SK-N-SH (cell line): ENCODE results near the gene ARL5C. TPM values are rescaled to one million over a fixed set of nuclear protein-coding genes. Genes with fewer than 3 reads are reported as not detected.

Source experiments
- CTCF ChIA-PET: fragments of 300-600, 350-600 bp; formaldehyde crosslinking; extraction: SDS; loops from one replicate; lab custom pipeline; 2021; lab: Yijun Ruan, JAX
- POLR2A ChIA-PET: fragments of 350-600 bp; sonication (Branson Sonifier 250); formaldehyde crosslinking; extraction: SDS; loops from one replicate; lab custom pipeline; 2020; ENCODE audit warnings: antibody characterized with exemption, inconsistent platforms; lab: Yijun Ruan, JAX
- DNase-seq: peaks from one replicate; pipeline ENCODE4 v3.0.0; 2012
- H2AFZ ChIP-seq: fragments of 200-600 bp; sonication (generic); 2 replicates; pipeline ENCODE4 v1.8.1; 2016; ENCODE audit warnings: antibody characterized with exemption, mild to moderate bottlenecking, low read depth
- H3F3A ChIP-seq: fragments of 200-600 bp; sonication (generic); replicated peaks from 2 replicates; pipeline ENCODE3; 2016; ENCODE audit warnings: antibody characterized with exemption, mild to moderate bottlenecking; ENCODE audit not compliant: insufficient read depth
- H3K27ac ChIP-seq, 2 experiments: fragments of 200-500 bp in 1 of 2; fragments of 200-600 bp in 1 of 2; sonication (Bioruptor generic) in 1 of 2; sonication (generic), shearing (Covaris generic) in 1 of 2; 2 replicates each; pipeline versions ENCODE4 v1.5.1 to v1.6.1; 2014 to 2016; ENCODE audit warnings: low read depth in 2 of 2, inconsistent platforms in 1 of 2, low read length in 1 of 2, mild to moderate bottlenecking in 1 of 2, mixed read lengths in 1 of 2
- H3K27me3 ChIP-seq: fragments of 200-600 bp; sonication (generic), shearing (Covaris generic); 2 replicates; pipeline ENCODE4 v1.6.1; 2016; ENCODE audit warnings: mixed run types; ENCODE audit not compliant: insufficient read depth
- H3K36me3 ChIP-seq, 2 experiments: fragments of 200-500 bp in 1 of 2; fragments of 200-600 bp in 1 of 2; sonication (Bioruptor generic) in 1 of 2; sonication (generic) in 1 of 2; replicated peaks in 1 of 2; 2 replicates each; pipeline versions ENCODE3 to v1.5.1; 2014 to 2016; ENCODE audit warnings: low read length in 1 of 2, mild to moderate bottlenecking in 1 of 2; ENCODE audit not compliant: insufficient read depth in 2 of 2, control insufficient read depth in 1 of 2
- H3K4me1 ChIP-seq, 2 experiments: fragments of 200-500 bp in 1 of 2; fragments of 200-600 bp in 1 of 2; sonication (Bioruptor generic) in 1 of 2; sonication (generic), shearing (Covaris generic) in 1 of 2; 2 replicates each; pipeline versions ENCODE4 v1.5.1 to v1.6.1; 2014 to 2016; ENCODE audit warnings: low read depth in 1 of 2, low read length in 1 of 2, mixed run types in 1 of 2; ENCODE audit not compliant: insufficient read depth in 2 of 2, control insufficient read depth in 1 of 2
- H3K4me2 ChIP-seq: fragments of 200-600 bp; sonication (generic), shearing (Covaris generic); 2 replicates; pipeline ENCODE4 v1.6.1; 2017; ENCODE audit warnings: mixed run types
- H3K4me3 ChIP-seq, 2 experiments: fragments of 200-500 bp in 1 of 2; fragments of 200-600 bp in 1 of 2; sonication (Bioruptor generic) in 1 of 2; sonication (generic), shearing (Covaris generic) in 1 of 2; 2 replicates each; pipeline versions ENCODE4 v1.5.1 to v1.8.1; 2014 to 2016; ENCODE audit warnings: low read depth in 2 of 2, inconsistent platforms in 1 of 2, low read length in 1 of 2, mild to moderate bottlenecking in 1 of 2, mixed read lengths in 1 of 2, moderate library complexity in 1 of 2
- H3K79me2 ChIP-seq: fragments of 200-600 bp; sonication (generic); 2 replicates; pipeline ENCODE4 v1.8.1; 2017; ENCODE audit warnings: mild to moderate bottlenecking; ENCODE audit not compliant: insufficient read depth
- H3K9ac ChIP-seq: fragments of 200-600 bp; sonication (generic); 2 replicates; pipeline ENCODE4 v1.6.1; 2017; ENCODE audit warnings: mixed run types
- H3K9me2 ChIP-seq: fragments of 200-600 bp; sonication (generic); 2 replicates; pipeline ENCODE4 v1.6.1; 2017; ENCODE audit warnings: mixed run types
- H3K9me3 ChIP-seq: fragments of 200-600 bp; sonication (generic); 2 replicates; pipeline ENCODE4 v1.6.1; 2017; ENCODE audit warnings: mixed run types, mild to moderate bottlenecking, moderate library complexity
- H4K20me1 ChIP-seq: fragments of 200-600 bp; sonication (generic); 2 replicates; pipeline ENCODE4 v1.6.1; 2017; ENCODE audit warnings: mild to moderate bottlenecking, mixed run types; ENCODE audit not compliant: insufficient read depth
- CHD2 ChIP-seq: fragments of 150-350 bp; IDR thresholded peaks from 2 replicates; pipeline ENCODE4 v1.6.1; 2018; ENCODE audit warnings: low read length; ENCODE audit not compliant: partially characterized antibody
- ELF1 ChIP-seq: IDR thresholded peaks from 2 replicates; pipeline ENCODE4 v1.4.0; 2012
- EP300 ChIP-seq, 2 experiments: IDR thresholded peaks; 2 replicates each; pipeline versions ENCODE4 v1.4.0 to v1.6.1; 2012; ENCODE audit warnings: borderline replicate concordance in 1 of 2, low read depth in 1 of 2, low read length in 1 of 2
- EZH2phosphoT487 ChIP-seq: fragments of 200-600 bp; sonication (generic); IDR thresholded peaks from 2 replicates; pipeline ENCODE4 v1.6.1; 2017; ENCODE audit warnings: low read depth, mixed run types, mild to moderate bottlenecking, antibody characterized with exemption, moderate library complexity, borderline replicate concordance
- FOXM1 ChIP-seq: IDR thresholded peaks from 2 replicates; pipeline ENCODE4 v1.4.0; 2012; ENCODE audit warnings: low read depth, mild to moderate bottlenecking
- IRF3 ChIP-seq: fragments of 150-350 bp; IDR thresholded peaks from 2 replicates; pipeline ENCODE4 v1.6.1; 2016; ENCODE audit warnings: mild to moderate bottlenecking, low read depth, low read length
- JUND ChIP-seq: IDR thresholded peaks from 2 replicates; pipeline ENCODE4 v1.4.0; 2012
- MEF2A ChIP-seq: IDR thresholded peaks from 2 replicates; pipeline ENCODE4 v1.4.0; 2012; ENCODE audit warnings: low read depth, borderline replicate concordance
- MXI1 ChIP-seq: IDR thresholded peaks from 2 replicates; pipeline ENCODE4 v1.6.1; 2012; ENCODE audit warnings: mild to moderate bottlenecking, low read depth, low read length, improper control_type of control experiment
- NRF1 ChIP-seq: IDR thresholded peaks from 2 replicates; pipeline ENCODE4 v1.6.1; 2012; ENCODE audit warnings: low read depth, mild to moderate bottlenecking, low read length
- POLR2AphosphoS5 ChIP-seq: IDR thresholded peaks from 2 replicates; pipeline ENCODE4 v1.6.1; 2012; ENCODE audit warnings: low read depth, low read length
- RAD21 ChIP-seq: IDR thresholded peaks from 2 replicates; pipeline ENCODE4 v1.6.1; 2012; ENCODE audit warnings: mild to moderate bottlenecking, low read length
- RFX5 ChIP-seq: IDR thresholded peaks from 2 replicates; pipeline ENCODE4 v1.6.1; 2012; ENCODE audit warnings: mild to moderate bottlenecking, improper control_type of control experiment, low read length
- SIN3A ChIP-seq: IDR thresholded peaks from 2 replicates; pipeline ENCODE4 v1.6.1; 2012; ENCODE audit warnings: low read depth, mild to moderate bottlenecking, low read length, moderate library complexity, borderline replicate concordance
- TCF12 ChIP-seq: IDR thresholded peaks from 2 replicates; pipeline ENCODE4 v1.4.0; 2012
- USF2 ChIP-seq: fragments of 150-350 bp; IDR thresholded peaks from 2 replicates; pipeline ENCODE4 v1.6.1; 2017; ENCODE audit warnings: antibody characterized with exemption, low read length, low read depth, borderline replicate concordance
- YY1 ChIP-seq: IDR thresholded peaks from 2 replicates; pipeline ENCODE4 v1.4.0; 2012; ENCODE audit warnings: low read depth, mild to moderate bottlenecking
- ZBTB33 ChIP-seq: IDR thresholded peaks from 2 replicates; pipeline ENCODE4 v1.4.0; 2012; ENCODE audit warnings: low read depth, borderline replicate concordance
- WGBS: methylation state at CpG from one replicate; pipeline ENCODE4 v1.1.6; 2017; ENCODE audit warnings: low lambda C conversion rate; 5-methylcytosine and 5-hydroxymethylcytosine counted together
- polyA plus RNA-seq, 3 experiments: library from polyadenylated mRNA; depleted of rRNA; stranded (reverse); fragments of >200 nt; gene quantifications; 2 replicates each; pipeline ENCODE4 v1.2.3, GENCODE V29; 2012
- TF ChIP-seq, protein P1 (sequence below): IDR thresholded peaks from 2 replicates; pipeline ENCODE4 v1.6.1; 2012; ENCODE audit warnings: mild to moderate bottlenecking, low read depth, low read length, moderate library complexity
- TF ChIP-seq, protein P2 (sequence below): IDR thresholded peaks from 2 replicates; pipeline ENCODE4; 2012

ARL5C gene
- polyA plus RNA-seq, 1 of the 3 experiments (the other 2 are of a cell fraction), result not detected

DNA sequence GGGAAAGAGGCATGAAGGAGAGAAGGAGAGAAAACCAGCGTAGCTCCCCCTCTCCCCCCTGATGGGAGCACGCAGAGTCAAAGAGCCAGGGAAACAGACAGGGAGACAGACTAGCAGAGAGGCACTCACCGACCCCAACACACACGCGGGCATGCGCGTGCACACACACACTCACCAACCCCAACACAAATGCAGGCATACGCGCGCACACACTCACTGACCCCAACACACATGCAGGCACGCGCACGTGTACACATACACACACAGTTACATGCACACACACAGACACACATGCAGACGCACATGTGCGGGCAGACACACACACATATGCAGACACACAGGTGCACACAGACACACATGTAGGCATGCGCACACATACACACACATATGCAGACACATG, 26.9 kb upstream of the ARL5C start (continued):
- no peak for TF ChIP-seq IRF3
- TF ChIP-seq EZH2phosphoT487, result no peak
- no peak for TF ChIP-seq EP300 (IDR thresholded peaks at IDR 0.05; ENCODE audit: borderline replicate concordance in 1 of 2, low read depth in 1 of 2, low read length in 1 of 2)

GRCh38 chr17:39191750-39192510, 26.0 kb upstream of the ARL5C start:
- TF ChIP-seq POLR2AphosphoS5 (no peak), USF2 (no peak), MXI1 (no peak), ELF1 (no peak), TCF12 (no peak), SIN3A (no peak), NRF1 (no peak), ZBTB33 (no peak), RAD21 (no peak), YY1 (no peak), MEF2A (no peak), CHD2 (no peak), EZH2phosphoT487 (no peak), IRF3 (no peak), RFX5 (no peak), JUND (no peak), FOXM1 (no peak)
- TF ChIP-seq, protein P1, sequence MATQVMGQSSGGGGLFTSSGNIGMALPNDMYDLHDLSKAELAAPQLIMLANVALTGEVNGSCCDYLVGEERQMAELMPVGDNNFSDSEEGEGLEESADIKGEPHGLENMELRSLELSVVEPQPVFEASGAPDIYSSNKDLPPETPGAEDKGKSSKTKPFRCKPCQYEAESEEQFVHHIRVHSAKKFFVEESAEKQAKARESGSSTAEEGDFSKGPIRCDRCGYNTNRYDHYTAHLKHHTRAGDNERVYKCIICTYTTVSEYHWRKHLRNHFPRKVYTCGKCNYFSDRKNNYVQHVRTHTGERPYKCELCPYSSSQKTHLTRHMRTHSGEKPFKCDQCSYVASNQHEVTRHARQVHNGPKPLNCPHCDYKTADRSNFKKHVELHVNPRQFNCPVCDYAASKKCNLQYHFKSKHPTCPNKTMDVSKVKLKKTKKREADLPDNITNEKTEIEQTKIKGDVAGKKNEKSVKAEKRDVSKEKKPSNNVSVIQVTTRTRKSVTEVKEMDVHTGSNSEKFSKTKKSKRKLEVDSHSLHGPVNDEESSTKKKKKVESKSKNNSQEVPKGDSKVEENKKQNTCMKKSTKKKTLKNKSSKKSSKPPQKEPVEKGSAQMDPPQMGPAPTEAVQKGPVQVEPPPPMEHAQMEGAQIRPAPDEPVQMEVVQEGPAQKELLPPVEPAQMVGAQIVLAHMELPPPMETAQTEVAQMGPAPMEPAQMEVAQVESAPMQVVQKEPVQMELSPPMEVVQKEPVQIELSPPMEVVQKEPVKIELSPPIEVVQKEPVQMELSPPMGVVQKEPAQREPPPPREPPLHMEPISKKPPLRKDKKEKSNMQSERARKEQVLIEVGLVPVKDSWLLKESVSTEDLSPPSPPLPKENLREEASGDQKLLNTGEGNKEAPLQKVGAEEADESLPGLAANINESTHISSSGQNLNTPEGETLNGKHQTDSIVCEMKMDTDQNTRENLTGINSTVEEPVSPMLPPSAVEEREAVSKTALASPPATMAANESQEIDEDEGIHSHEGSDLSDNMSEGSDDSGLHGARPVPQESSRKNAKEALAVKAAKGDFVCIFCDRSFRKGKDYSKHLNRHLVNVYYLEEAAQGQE, result no peak
- TF ChIP-seq, protein P2, sequence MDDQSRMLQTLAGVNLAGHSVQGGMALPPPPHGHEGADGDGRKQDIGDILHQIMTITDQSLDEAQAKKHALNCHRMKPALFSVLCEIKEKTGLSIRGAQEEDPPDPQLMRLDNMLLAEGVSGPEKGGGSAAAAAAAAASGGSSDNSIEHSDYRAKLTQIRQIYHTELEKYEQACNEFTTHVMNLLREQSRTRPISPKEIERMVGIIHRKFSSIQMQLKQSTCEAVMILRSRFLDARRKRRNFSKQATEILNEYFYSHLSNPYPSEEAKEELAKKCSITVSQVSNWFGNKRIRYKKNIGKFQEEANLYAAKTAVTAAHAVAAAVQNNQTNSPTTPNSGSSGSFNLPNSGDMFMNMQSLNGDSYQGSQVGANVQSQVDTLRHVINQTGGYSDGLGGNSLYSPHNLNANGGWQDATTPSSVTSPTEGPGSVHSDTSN, result no peak
- 93% methylated on average over 8 of the region's 9 CpGs for WGBS
- peaks cover 30% of the 10 kb centered on the region for H3K79me2 ChIP-seq
- ChIA-PET CTCF (interaction anchor here (0.7 to 29.0 kb wide), 4 partner anchors 15 to 49 kb away, joined by 3 to 781 read pairs (median 53); no protein-coding TSS in a partner anchor), POLR2A (no interaction called here)
- H3K4me2 ChIP-seq, result no peak overlapping the region
- no peaks in the 10 kb centered on the region for H3F3A ChIP-seq
- H3K27me3 ChIP-seq, result no peaks in the 10 kb centered on the region
- no peak for DNase-seq
- no peak overlapping the region for H2AFZ ChIP-seq
- H3K9me2 ChIP-seq, result no peaks in the 10 kb centered on the region
- peaks cover 19 to 25% of the 10 kb centered on the region in 2 experiments; a peak in 2 of 4 replicates for H3K4me1 ChIP-seq
- H3K9me3 ChIP-seq, result no peaks in the 10 kb centered on the region
- H4K20me1 ChIP-seq, result 0 out of 2 replicates have a peak, but pooled peaks cover 4% of the 10 kb centered on the region
- peaks cover 16 to 25% of the 10 kb centered on the region in 2 experiments for H3K36me3 ChIP-seq
- H3K9ac ChIP-seq, result no peak overlapping the region
- no peak overlapping the region for H3K27ac ChIP-seq
- H3K4me3 ChIP-seq, result no peak overlapping the region
